NCI-H2196 treated with DMSO at 0.1 percent for 48 hours (cell line): ENCODE results near the gene MVB12A.
A peak's percentile ranks its signal among the peaks of the same experiment; 100 is the strongest.

ENCODE experiments used
- DNase-seq: peaks from one replicate; lab custom pipeline; 2025; ENCODE audit not compliant: unreplicated experiment; lab: John Stamatoyannopoulos, UW

Gene MVB12A

DNA sequence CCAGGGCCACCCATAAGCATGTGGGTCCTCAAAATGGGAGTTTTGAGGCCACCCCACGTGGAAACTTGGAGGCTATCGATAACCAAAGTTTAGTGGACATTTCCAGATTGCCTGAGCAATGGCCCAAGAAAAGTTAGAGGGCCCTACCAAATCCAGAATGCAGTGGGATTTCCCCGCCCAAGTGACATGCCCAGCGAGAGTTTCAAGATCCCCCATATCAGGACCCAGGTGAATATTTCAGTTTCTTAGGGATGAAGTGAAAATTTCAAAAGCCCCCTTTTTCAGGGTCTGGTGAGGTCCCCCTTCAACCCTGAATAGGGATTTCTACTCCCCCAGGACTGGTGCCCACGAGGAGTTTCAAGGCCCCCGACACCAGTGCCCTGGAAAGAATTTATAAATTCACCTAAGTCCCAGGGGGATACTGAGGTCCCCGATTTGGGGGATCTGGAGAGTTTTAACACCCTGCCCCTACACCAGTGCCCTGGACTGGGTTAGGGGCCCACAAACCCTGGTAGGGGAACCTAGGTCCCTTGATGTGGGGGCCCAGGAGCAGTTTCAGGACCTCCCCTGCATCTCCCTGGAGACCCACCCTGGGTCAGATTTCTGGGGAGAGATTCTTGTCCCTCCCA is 15.1 kb upstream of the MVB12A start:
- DNase-seq: no peak

GRCh38 chr19:17405250-17406045 is 14.4 kb upstream of the MVB12A start, which contains the start of gene BST2:
Gene BST2, minus strand, starts transcription at chr19:17405630. Its CDS starts 55 bp downstream, at chr19:17405575.
- no peak for DNase-seq

- DNase-seq: no peak
These were observed 13.6 kb upstream of the MVB12A start for GRCh38 chr19:17406046-17406886.

DNA sequence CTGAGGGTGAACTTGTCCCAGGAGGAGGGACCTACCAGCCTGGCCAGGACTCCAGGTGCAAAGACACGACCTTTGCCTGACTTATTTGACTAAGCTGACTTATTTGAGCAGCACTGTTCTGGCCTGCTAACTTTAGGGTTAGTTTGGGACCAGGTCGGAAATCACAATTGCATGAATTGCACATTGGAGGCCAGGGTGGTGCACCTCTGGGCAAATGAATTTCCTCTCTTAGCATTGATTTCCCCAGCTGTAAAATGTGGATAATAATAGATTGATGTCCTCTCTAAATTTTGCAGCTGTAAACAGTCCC is 13.0 kb upstream of the MVB12A start:
- no peak for DNase-seq

DNA sequence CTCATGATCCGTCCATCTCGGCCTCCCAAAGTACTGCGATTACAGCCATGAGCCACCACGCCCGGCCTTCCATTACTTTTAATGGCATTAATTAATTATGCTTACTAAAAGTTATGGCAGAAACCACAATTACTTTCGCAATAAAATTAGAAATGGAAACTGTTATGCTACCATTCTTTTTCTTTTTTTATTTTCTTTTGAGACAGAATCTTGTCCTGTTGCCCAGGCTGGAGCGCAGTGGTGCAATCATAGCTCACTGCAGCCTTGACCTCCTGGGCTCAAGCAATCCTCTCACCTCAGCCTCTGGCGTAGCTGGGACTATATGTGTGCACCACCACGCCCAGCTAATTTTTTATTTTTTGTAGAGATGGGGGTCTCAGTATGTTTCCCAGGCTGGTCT is 9.9 kb upstream of the MVB12A start:
- DNase-seq: no peak

DNA sequence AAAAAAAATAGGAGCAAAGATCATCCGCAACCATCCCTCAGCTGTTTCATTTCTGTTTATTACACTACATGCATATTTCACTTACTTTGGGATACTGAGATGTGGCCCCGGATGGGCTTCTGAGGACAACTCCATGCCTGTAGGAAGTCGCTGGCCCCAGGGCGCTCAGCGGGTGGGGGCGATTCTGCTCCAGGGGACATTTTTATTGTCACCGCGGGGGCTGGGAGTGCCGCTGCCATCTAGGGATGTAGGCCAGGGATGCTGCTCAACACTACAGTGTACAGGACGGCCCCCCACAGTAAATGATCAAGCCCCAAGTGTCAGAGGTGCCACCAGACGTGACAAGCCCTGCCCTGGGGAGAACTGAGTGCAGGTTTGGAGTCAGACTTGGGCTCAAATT is 8.0 kb upstream of the MVB12A start:
- no peak for DNase-seq

- no peak for DNase-seq
These were observed 5.8 kb upstream of the MVB12A start for GRCh38 chr19:17414097-17414496.

GRCh38 chr19:17415121-17415520 is 4.7 kb upstream of the MVB12A start:
- DNase-seq: no peak

- no peak for DNase-seq
These were observed 1.1 kb upstream of the MVB12A start for GRCh38 chr19:17418710-17419109.

GRCh38 chr19:17419154-17419620 is 660 bp upstream of the MVB12A start:
- no peak for DNase-seq

GRCh38 chr19:17420475-17420924 is 653 bp downstream of the MVB12A start:
- DNase-seq: peak; percentile 22

DNA sequence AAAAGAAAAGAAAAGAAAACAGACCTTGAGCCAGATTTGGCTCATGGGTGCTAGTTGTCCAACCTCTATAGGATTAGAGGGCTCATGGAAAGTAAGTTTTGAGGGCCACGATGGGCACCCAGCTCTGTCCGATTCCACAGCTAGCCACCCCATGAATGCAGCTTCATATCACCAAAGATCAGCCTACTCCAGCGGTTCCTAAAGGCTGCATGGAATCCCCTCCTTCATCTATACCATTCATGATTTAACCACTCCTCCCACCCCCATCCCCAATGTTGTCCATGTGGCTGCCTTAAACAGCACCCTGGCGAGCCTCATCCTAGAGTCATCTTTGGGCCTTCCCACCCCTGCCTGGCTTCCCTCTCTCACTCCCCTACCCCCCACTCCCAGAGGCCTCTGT is 2.1 kb downstream of the MVB12A start:
- DNase-seq: no peak

DNA sequence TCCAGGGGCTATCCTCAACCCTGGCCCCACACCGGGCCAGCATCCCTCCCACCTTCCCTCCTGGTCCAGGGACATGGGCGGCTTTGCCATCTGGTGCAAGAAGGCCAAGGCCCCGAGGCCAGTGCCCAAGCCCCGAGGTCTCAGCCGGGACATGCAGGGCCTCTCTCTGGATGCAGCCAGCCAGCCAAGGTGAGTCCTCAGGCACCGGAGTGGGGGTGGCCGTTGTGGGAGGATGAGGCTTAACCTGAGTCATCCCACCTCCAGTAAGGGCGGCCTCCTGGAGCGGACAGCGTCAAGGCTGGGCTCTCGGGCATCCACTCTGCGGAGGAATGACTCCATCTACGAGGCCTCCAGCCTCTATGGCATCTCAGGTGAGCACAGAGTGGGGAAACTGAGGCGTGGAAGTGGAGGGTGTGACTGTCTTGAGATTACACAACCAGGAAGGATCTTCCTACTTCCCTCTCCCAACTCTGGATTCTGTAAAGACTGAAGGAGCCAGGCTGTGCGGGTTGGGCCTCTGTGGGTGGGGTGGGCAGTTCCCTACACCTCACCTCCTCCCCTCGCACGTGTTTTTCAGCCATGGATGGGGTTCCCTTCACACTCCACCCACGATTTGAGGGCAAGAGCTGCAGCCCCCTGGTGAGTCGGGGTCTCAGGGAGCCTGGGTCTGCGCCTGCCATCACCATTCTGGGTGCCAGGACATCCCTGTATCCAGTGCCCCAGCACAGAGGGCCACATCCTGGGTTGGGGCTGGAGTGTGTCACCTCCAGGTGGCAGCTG is 3.8 kb downstream of the MVB12A start:
- no peak for DNase-seq

DNA sequence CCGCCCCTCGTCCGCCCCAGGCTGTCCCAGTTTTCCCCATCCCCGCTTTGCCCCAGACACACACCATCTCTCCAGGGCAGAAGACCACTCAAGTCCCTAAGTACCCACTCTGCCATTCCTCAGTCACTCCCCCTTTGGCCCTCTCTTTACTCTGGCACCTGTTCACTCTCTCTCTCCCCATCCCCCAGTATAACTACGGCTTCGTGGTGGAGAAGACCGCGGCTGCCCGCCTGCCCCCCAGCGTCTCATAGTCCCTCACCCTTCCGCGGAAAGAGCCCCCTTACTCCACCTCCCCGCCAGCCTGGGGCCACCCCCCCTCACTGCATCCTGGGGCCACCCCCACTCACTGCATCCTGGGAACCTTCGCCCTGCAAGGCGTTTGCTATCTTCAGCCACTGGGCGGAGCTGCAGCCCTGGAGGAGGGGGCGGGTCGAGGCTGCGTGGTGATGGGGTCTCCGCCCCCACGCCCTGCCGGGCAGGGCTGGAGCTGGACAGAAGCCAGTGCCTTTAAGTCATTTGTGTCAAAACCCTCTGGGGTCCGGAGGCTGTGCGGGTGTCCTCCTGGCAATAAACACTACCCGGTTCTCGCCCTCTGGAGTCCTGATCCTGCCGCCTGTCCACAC is 5.0 kb downstream of the MVB12A start:
- DNase-seq: no peak

- DNase-seq: no peak
These were observed 9.8 kb downstream of the MVB12A start for GRCh38 chr19:17429641-17430113.

DNA sequence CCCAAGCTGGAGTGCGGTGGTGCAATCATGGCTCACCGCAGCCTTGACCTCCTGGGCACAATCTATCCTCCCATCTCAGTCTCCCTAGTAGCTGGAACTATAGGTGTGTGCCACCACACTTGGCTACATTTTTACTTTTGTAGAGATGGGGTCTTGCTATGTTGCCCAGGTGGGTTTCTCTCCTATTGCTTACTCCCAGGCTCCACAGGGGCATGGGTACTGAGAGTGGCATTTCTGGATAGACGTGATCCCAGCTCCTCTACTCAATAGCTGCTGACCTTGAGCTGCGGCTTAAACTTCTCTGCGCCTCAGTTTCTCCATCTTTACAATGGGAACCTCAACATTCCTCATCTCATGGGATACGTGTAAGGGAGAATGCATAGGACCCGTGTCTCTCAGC is 11.6 kb downstream of the MVB12A start:
- DNase-seq: no peak

- no peak for DNase-seq
These were observed 15.4 kb downstream of the MVB12A start for GRCh38 chr19:17435218-17435617.

DNA sequence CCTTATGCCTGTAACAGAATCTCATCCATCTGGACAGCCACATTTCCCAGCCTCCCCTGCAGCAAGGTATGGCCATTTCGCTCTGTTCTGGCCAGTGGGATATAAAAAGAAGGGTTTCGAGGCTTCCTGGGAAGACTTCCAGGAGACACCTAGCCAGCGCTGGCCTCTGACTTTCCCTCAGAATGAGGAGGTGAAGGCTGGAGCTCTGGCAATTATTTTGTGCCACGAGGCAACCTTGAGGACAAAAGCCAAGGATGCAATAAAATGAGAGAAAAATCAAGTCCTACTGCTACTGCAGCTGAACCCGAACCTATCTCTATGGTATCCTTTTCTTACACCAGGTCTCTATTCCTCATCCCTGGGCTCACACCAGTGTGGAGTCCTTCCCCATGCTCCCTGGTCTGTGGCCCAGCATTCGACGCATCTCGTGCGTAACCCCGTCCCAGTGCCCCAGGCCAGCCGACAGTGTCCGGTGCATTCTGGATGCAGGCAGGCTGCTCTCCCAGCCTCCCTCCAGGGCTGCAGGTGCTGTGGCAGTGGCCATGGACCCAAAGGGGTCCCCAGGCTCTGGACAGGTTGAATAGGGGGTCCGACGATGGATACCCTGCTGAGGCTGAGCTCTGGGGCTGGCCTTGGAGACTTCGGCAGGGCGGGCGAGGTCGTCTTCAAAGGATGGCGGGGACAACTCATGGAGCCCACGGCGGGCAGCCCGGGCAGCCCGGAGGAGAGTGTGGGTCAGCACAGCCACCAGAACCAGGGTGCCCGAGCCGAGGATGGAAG is 16.4 kb downstream of the MVB12A start:
- DNase-seq: no peak

- DNase-seq: no peak
These were observed 17.0 kb downstream of the MVB12A start for GRCh38 chr19:17436874-17437267.
